NCI-H1417 treated with DMSO at 0.1 percent for 48 hours (cell line): Measurements from ENCODE around the gene DENND5A.
"Not testable (repeated sequence)": the region's sequence is repeated elsewhere in the genome, so short reads cannot be mapped to it uniquely, and the experiment has no call there.

ENCODE experiments used
- DNase-seq: peaks from one replicate; lab custom pipeline; 2025; lab: John Stamatoyannopoulos, UW

The DENND5A gene

DNA sequence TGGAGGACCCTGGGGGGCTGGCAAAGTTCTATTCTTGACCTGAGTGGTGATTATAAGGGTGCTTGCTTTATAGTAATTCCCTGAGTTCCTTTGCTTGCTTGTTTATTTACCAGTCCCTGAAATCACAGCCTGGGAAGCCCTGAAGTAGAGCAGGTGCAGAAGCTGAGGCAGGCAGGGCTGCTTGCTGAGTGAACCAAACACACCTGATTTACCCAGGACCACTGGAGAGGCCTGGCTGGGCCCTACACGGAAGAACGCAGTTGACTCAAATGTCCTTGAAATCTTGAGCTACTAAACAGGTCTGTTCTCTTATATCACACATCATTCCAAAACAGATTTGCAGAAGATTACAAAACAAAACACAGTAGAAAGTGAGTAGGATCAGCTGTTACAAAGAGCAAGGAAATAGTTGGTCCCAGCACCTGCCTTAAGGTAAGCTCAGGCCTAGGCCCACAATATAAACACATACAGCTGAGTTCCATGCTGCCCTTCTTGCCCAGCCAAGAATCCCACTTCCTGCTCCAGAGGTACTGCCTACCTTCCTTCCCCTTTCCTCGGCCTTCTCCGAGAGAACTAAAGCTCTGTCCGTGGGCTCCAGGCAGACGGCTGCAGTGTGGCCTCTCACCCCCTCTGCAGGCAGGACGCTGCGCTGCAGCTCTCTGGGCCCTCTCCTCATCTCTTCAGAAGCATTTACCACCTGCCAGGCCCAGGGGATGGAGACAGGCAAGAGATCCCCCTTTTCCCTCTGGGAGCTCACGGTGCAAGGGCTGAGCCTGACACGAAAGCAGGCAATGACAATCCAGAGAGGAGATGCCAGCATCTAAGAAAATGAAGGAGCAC lies 127.6 kb downstream of the DENND5A start:
- DNase-seq = peak; percentile 79

DNA sequence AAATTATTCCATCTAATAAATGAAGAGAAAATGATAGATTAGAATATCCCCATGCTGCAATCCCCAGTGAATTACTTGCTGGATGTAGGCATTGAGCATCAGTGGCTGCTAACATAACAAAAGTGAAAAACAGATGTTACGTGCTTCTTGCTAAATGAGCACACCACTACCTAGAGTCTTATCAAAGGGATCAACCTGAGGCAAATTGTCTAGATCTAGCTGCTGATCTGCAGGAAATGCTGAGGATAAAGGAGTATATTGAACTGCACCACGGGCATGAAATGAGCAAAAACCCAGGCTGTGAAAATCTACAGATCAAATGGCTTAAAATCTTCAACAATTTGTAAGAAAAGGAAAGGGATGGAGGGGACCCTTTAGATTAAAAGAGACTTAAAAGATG lies 128.4 kb downstream of the DENND5A start:
- no peak for DNase-seq

DNA sequence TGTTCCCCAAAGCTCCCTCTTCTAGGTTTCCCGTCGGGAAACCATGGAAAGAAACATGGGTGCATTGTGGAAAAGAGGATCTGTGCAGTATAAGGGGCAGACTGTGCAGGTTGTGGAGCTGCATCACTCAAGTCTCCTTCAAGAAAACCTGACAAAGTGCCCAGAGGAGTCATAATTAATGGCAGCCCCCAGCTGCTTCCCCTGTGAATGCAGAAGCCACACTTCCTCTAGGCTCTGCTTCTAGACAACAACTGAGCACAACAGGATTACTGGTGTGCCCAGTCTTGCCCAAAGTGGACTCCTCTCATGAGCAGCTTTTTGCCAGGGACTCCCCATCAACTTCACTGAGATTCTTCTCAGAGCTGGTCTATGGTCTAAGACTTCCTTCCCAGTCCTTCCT lies 131.2 kb downstream of the DENND5A start:
- DNase-seq = no peak

DNA sequence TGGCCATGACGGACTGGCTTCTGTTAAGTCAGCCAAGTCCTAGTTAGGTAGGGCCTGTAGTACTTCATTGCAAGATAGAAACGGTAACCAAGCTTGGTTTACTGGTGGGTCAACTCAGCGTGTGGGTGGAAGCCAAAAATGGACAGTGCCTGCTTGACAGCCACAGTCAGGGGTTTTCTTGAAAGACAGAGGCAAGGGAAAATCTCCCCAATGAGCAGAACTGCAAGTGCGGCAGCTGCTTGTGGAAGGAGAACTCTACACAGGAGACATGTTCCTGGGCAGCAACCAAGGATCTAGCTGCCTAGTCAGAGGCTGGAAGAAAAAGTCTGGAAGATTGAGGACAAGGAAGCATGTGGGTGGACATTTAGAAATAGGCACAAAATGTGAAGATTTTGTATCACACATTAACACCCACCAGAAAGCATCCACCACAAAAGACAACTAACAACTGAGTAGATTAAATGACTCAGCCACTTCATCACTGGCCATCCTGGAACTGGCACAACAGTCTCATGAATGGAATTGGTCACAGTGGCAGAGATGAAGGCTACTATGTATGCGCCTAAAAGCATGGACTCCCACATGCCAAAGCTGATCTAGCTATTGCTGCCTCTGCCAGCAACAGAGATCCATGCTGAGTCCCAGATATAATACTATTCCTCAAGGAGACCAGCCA lies 132.8 kb downstream of the DENND5A start:
- DNase-seq = no peak

DNA sequence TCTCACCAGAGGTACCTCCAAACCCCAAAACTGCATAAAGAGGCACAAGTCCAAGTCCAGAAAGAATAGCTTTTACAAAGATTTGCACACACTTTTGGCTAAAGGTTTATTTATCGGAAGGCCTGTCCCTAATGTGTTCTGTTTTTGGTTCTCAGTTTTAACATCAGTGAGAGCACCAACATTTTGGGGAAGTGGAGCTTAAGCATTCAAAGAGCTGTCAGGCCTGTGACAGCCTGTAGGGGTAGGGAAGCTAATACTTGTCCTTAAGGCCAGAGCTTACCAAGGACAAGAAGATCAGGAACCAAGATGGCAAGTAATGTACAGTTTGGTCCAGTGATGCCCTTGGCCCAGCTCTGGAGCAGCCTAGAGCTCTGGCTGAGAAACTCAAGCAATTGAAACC lies 134.9 kb downstream of the DENND5A start:
- no peak for DNase-seq

DNA sequence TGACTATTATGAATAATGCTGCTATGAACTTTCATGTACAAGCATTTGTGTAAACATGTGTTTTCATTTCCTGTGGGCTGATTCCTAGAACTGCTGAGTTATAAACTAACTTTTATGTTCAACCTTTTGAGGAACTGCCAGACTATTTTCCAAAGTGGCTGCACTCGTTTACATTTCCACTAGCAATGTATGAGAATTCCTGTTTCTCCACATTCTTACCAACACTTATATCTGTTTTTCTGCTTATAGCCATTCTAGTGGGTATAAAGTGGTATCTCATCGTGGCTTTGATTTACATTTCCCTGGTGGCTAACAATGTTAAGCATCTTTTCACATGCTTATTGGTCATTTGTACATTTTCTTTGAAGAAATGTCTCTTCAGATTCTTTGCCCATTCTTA lies 138.5 kb downstream of the DENND5A start:
- DNase-seq = no peak

DNA sequence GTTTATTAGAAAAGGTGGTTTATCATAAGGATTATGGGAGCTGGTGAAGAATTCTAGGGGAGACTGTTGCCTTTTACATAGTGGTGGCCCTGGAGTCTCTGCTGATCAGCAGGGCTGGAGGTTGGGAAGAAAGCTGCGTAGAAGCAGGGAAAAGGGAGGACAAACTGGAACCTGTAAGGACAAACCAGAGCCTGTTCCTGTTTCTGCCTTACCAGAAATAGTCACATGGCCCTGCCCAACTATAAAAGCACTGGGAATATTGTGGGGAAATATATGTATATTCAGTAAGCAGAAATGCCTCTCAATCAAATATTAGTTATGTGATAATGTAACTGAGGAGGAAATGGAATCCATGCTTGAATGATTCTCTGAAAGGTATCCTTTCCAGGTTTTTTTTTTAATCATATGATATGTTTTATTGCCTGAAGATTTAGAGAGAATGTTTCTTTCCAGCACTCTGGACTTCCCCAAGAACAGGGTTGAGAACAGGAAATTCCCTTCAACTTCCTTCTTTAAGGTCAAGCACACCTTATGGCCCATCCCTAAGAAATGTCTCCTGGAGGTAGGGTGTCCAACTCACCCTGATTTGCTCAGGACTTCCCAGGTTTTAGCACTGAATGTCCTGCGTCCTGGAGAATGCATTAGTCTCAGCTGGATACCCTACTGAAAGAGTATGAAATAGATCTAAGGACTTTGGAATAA lies 139.8 kb downstream of the DENND5A start:
- DNase-seq = no peak

DNA sequence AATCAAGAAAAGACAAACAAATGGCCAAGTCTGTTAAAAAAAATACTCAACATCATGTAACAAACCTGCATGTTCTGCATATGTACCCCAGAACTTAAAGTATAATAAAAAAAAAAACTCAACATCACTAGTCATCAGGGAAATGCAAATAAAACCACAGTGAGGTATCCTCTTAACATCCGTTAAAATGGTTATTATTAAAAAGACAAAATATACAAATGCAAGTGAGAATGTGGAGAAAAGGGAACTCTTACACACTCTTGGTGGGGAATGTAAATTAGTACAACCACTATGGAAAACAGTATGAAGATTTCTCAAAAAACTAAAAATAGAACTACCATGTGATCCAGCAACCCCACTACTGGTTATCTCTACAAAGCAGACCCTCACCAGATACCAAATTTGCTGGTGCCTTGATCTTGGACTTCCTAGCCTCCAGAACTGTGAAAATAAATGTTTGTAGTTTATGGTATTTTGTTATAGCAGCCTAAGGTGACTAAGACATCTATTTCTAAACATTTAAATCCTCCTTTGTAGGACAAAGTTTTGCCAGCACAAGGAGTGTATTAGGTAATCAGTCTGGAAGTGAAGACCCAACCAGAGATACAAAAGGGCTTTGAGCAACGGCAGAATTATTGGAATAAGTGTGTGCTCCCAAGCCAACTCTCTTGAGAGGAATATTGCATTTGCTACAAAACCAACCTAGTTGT lies 141.4 kb downstream of the DENND5A start:
- no peak for DNase-seq

DNA sequence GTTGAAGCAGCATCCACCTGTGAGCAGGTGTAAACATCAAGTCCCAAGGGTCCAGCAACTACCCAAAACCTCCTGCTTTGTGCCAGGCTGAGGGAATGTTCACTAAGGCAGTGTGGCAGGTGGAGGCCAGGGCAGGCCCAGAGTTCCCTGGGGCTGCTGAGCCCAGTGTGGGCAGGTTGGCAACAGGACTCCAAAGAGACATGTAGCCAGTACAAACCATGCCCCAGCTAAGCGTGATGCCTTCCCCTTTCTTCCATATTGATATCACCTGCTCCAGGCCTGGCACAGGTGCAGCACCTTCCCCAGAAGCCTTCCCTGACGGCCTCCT lies 143.7 kb downstream of the DENND5A start:
- DNase-seq = no peak

DNA sequence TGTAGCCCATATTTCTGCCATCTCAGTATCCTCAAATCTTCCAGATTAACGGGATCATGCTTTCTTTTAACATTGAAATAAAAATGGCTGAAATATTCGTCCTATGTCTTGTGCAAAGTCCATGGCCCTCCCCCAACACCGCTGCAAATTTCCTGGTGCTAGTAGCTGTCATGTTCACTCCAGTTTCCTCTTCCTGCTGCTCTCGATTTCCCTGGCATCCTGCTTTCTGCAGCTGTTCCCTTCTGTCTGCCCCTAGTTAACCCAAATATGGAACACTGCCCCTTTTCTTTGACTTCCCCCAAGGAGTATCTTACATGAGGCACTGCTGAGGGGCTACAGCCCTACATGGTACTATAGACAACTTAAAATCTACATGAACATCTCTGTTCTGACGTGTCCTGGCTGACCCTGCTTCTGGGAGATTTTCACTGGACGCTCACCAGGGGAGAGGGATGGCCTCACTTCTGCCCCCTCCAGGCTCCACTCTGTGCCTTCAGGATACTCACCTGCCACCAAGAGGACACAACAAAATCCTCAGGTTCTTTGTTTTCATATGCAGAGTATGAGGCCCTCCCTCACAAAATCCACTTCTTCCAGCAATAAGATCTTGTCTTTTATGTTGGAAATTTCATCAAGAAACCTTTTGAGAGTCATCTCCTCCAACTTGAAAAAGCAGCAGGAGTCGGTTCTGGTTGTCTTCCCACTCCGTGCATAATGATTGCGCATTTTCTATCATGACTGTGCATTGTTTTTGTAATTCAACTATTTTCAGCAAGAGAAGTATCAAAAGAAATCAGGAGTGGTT lies 144.3 kb downstream of the DENND5A start:
- DNase-seq = no peak

DNA sequence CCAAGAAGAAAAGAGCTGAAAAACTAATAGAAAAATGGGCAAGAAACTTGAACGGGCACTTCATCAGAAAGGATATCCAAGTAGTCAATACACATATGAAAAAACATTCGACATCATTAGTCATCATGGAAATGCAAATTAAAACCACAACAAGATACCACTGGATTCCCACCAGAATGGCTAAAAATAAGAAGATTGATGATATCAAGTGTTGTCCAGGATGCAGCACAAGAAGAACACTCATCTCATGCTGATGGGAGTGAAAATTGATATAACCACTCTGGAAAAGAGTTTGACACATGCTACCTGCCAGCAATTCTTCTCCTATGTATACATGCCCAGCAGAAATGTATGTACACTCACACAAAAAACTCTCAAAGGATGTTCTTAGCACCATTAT lies 146.9 kb downstream of the DENND5A start:
- DNase-seq = no peak

DNA sequence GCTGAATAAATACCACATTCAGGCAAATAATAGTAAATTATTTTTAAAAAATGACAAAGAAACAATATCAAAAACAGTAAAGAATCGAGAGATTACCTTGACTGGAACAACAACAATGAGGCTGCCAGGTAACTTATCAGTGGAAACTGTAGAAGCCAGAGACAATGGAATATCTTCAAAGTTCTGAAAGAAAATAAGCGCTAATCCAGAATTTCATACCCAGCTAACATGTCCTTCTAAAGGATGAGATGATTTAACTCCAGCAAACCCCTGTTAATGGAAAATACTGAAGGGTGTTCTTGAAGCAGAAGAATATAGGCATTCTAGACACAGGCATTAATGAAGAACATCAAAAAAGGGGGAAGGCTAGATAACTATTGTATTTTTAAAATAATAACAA lies 153.1 kb downstream of the DENND5A start:
- no peak for DNase-seq

DNA sequence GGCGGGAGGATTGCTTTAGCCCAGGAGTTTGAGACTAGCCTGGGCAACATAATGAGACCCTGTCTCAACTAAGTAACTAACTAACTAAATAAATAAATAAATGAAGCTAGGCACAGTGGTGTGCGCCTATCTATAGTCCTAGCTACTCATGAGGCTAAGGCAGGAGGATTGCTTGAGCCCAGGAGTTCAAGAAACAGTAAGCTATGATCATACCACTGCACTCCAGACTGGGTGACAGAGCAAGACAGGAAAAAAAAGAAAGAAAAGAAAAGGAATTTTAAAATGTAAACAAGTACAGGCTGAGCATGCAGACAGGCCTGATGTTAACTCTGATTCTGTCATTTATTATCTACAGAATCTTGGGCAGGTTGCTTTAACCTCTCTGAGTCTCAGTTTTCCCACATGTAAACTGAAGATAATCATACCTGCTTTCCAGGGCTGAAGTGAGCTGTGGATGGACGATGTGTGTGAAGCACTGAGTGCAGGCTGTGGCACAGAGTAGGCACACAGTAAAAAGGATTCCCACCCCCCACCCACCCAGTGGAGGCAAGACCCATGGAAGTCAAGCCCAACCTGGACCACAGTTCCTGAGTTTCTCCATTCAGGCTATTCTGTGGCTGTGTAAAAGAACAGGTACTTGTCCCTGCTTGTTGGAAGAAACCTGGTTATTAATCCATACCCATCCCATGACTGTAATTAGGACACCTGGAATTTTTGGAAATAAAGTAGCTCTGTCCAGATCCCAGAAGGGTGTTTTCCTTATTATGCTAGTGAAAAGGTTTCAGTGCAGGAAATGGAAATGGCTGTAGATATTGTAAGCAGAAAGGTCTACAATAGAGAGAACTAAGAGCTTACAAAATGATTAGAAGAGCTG lies 155.1 kb downstream of the DENND5A start:
- DNase-seq = no peak

DNA sequence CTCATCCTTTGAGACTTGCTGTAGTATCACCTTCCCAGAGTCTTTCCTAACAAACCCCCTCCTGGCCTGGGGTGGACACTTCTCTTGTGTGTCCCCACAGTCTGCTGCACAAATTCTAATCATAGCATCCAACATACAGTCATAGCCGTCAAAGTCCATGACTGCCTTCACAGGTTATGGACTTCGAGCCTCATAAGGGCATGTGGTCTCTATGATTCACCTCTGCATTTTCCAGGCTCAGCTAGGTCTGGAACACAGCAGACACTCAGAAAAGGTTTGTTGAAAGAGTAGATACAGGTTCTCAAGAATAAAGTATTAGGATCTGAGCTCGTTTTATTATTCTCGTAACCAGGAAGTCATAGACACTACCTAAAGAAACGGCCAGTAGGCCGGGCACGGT lies 160.6 kb downstream of the DENND5A start:
- no peak for DNase-seq

DNA sequence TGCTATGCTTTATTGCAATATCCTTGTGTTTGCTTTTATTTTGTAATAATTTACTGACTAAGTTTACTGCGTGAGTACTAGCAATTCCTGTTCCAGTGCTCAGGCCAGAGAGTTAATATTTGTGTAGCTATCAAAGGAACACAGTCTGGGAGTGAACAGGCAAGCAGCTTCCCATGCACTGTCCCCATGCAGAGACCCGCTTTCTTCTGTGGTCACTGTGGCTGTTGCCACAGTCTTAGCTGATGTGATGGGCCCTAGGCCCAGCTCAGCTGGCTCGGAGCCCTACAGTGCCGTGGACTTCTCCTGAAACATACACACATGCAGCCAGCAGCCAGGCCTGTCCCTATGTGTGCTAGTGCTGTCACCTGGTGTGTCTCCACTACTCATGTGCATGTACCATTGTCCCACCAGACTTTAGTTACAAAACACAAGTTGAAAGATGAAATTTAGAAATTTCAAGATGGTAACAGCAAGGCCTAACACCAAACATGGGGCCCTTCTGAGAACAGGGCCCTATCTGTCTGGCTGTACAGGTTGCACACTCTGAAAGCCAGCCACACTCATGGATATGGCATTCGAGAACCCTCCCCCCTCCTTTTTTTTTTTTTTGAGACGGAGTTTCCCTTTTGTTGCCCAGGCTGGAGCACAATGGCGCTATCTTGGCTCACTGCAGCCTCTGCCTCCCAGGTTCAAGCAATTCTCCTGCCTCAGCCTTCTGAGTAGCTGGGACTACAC lies 161.4 kb downstream of the DENND5A start:
- no peak for DNase-seq

DNA sequence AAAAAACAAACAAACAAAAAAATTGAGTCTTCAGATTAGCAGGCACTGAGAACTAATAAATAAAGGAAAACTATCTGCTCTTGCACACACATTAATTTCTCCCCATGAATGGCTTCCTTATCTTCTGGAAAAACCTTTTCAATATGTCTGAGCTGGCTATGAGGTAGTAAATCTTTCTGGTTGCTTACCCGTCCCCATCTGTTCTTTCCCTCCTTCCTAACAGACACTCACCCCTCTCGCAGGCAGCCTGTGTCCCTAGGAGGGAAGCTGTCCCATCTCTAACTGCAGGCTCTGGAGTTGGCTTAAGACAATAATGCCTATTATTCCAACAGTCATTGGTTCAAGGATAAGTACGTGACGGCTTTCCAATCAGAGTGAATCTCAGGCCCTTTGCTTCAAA lies 165.5 kb downstream of the DENND5A start:
- no peak for DNase-seq

DNA sequence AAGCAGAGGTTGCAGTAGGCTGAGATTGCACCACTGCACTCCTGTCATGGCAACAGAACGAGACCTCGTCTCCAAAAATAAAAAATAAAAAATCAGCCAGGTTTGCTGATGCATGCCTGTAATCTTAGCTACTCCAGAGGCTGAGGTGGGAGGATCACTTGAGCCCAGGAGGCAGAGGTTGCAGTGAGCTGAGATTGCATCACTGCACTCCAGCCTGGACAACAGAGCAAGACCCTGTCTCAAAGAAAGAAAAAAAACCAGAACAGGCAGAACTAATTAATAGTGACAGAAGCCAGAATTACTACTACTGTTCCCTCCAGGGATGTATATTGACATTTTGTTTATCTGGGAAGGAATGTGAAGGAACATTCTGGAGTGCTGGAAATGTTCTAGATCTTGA lies 166.7 kb downstream of the DENND5A start:
- not testable (repeated sequence) for DNase-seq

DNA sequence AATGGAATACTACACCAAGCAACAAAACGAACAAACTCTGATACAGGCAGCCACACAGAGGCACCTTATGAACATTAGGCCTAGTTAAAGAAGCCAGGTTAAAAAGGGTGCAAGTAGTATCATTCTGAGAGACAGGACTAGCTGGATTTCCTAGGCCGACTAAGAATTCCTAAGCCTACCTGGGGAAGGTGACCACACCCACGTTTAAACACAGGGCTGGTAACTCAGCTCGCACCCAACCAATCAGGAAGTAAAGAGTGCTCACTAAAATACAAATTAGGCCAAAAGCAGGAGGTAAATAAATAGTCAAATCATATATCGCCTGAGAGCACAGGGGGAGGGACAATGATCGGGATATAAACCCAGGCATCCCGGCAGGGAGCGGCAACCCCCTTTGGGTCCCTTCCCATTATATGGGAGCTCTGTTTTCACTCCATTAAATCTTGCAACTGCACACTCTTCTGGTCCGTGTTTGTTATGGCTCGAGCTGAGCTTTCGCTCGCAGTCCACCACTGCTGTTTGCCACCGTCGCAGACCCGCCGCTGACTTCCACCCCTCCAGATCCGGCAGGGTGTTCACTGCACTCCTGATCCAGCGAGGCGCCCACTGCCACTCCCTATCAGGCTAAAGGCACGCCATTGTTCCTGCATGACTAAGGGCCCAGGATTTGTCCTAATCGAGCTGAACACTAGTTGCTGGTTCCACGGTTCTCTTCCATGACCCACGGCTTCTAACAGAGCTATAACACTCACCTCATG lies 167.8 kb downstream of the DENND5A start:
- DNase-seq = not testable (repeated sequence)

DNA sequence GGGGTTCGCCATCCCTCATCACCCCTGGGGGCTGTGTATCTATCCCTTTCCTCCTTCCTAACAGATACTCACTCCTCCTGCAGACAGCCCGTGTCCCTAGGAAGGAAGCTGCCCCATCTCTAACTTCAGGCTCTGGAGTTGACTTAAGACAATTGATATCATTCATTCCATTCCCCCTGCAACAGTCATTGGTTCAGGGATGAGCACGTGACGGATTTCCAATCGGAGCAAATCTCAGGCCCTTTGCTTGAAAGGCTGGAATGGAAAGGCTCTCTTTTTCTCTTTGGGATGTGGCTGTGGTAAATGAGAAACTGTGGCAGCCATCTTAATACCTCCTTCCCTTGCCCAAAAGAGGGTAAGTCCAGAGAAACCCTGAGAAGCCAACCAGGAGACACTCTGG lies 168.7 kb downstream of the DENND5A start:
- DNase-seq = no peak
